ENCODE results near the gene MAFF. TPM values are rescaled to one million over a fixed set of nuclear protein-coding genes. Genes with fewer than 3 reads are reported as not detected.

MAFF gene
- total RNA-seq, 1 experiment from 2014 or later, result 6.4 TPM

GRCh38 chr22:38258895-38259294 lies 57.1 kb downstream of the MAFF start:
- no peak for DNase-seq (ENCODE audit: low read depth, low spot score)
- POLR2A ChIA-PET, result interaction anchor here (0.7 kb wide), 1 partner anchor 55 kb away, joined by 4 read pairs; no protein-coding TSS in a partner anchor
- no peak for ATAC-seq
- no peaks in the 10 kb centered on the region for H3K9me3 ChIP-seq (ENCODE audit: control insufficient read depth, insufficient read depth, low read depth, low read length)
- H3K27ac ChIP-seq (ENCODE audit: low read length), result no peak overlapping the region
- H3K4me3 ChIP-seq (ENCODE audit: low read depth in 2 of 2, low read length in 2 of 2), result no peak overlapping the region
- TF ChIP-seq TCF7L2 (IDR thresholded peaks at IDR 0.05; ENCODE audit: low read depth, low read length), result no peak
- TF ChIP-seq, protein P1, sequence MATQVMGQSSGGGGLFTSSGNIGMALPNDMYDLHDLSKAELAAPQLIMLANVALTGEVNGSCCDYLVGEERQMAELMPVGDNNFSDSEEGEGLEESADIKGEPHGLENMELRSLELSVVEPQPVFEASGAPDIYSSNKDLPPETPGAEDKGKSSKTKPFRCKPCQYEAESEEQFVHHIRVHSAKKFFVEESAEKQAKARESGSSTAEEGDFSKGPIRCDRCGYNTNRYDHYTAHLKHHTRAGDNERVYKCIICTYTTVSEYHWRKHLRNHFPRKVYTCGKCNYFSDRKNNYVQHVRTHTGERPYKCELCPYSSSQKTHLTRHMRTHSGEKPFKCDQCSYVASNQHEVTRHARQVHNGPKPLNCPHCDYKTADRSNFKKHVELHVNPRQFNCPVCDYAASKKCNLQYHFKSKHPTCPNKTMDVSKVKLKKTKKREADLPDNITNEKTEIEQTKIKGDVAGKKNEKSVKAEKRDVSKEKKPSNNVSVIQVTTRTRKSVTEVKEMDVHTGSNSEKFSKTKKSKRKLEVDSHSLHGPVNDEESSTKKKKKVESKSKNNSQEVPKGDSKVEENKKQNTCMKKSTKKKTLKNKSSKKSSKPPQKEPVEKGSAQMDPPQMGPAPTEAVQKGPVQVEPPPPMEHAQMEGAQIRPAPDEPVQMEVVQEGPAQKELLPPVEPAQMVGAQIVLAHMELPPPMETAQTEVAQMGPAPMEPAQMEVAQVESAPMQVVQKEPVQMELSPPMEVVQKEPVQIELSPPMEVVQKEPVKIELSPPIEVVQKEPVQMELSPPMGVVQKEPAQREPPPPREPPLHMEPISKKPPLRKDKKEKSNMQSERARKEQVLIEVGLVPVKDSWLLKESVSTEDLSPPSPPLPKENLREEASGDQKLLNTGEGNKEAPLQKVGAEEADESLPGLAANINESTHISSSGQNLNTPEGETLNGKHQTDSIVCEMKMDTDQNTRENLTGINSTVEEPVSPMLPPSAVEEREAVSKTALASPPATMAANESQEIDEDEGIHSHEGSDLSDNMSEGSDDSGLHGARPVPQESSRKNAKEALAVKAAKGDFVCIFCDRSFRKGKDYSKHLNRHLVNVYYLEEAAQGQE (IDR thresholded peaks at IDR 0.05; ENCODE audit: insufficient read depth in 1 of 2, low read depth in 2 of 2, low read length in 1 of 2), result no peak
- TF ChIP-seq CTCF (IDR thresholded peaks at IDR 0.05), result no peak
- TF ChIP-seq POLR2AphosphoS5 (IDR thresholded peaks at IDR 0.05; ENCODE audit: low read depth, low read length), result no peak
- TF ChIP-seq SIN3A (IDR thresholded peaks at IDR 0.05; ENCODE audit: borderline replicate concordance, insufficient read depth, low read depth, low read length), result no peak
- intact Hi-C loops (cut with micrococcal nuclease; ENCODE audit: unreplicated experiment) (no loop called here), in situ Hi-C loops (cut with HindIII; ENCODE audit: low pct_unique_long_range_greater_than_20kb, low sequenced_read_pairs) (no loop called here)
- H3K36me3 ChIP-seq (ENCODE audit: control insufficient read depth, insufficient read depth, low read length), result no peaks in the 10 kb centered on the region
- H3K27me3 ChIP-seq (ENCODE audit: control insufficient read depth, insufficient read depth, low read length), result no peaks in the 10 kb centered on the region
- CTCF ChIA-PET, result no interaction called here
- BruUV-seq (replicated peaks), result no TSS peak
- H3K4me1 ChIP-seq (ENCODE audit: control insufficient read depth, insufficient read depth, low read length), result 0 out of 2 replicates have a peak, but pooled peaks cover 3% of the 10 kb centered on the region

- ChIA-PET CTCF (no interaction called here), POLR2A (interaction anchor here (0.7 kb wide), 1 partner anchor 55 kb away, joined by 4 read pairs; no protein-coding TSS in a partner anchor)
- Histone ChIP-seq H3K4me1 (ENCODE audit: control insufficient read depth, insufficient read depth, low read length) (0 out of 2 replicates have a peak, but pooled peaks cover 3% of the 10 kb centered on the region), H3K9me3 (ENCODE audit: control insufficient read depth, insufficient read depth, low read depth, low read length) (no peaks in the 10 kb centered on the region), H3K27me3 (ENCODE audit: control insufficient read depth, insufficient read depth, low read length) (no peaks in the 10 kb centered on the region), H3K27ac (ENCODE audit: low read length) (no peak overlapping the region), H3K4me3 (ENCODE audit: low read depth in 2 of 2, low read length in 2 of 2) (no peak overlapping the region), H3K36me3 (ENCODE audit: control insufficient read depth, insufficient read depth, low read length) (no peaks in the 10 kb centered on the region)
- BruUV-seq (replicated peaks), result no TSS peak
- in situ Hi-C loops (cut with HindIII; ENCODE audit: low pct_unique_long_range_greater_than_20kb, low sequenced_read_pairs), result no loop called here
- ATAC-seq (no peak), DNase-seq (ENCODE audit: low read depth, low spot score) (no peak)
- intact Hi-C loops (cut with micrococcal nuclease; ENCODE audit: unreplicated experiment), result no loop called here
- no peak for TF ChIP-seq TCF7L2 (IDR thresholded peaks at IDR 0.05; ENCODE audit: low read depth, low read length)
- no peak for TF ChIP-seq CTCF (IDR thresholded peaks at IDR 0.05)
Measured at GRCh38 chr22:38259370-38259769, 57.6 kb downstream of the MAFF start.

Data from Panc1 (cell line).